K562 (cell line): ENCODE results near the gene PSMC3IP. TPM values are rescaled to one million over a fixed set of nuclear protein-coding genes. Genes with fewer than 3 reads are reported as not detected.

Experiments used
- EWSR1 ChIP-seq: fragments of 450-650 bp; IDR thresholded peaks from 2 replicates; pipeline ENCODE4 v1.6.1; 2018; ENCODE audit warnings: borderline replicate concordance, mild to moderate bottlenecking, low read depth, moderate library complexity; ENCODE audit not compliant: partially characterized antibody
- MTA1 ChIP-seq: fragments of 450-650 bp; IDR thresholded peaks from 2 replicates; pipeline ENCODE4 v1.6.1; 2017; ENCODE audit warnings: borderline replicate concordance
- NBN ChIP-seq: fragments of 450-650 bp; IDR thresholded peaks from 2 replicates; pipeline ENCODE4 v1.6.1; 2016; ENCODE audit warnings: low read depth, mild to moderate bottlenecking
- NR2C2 ChIP-seq, 2 experiments: fragments of 200-800 bp in 1 of 2; sonication (Bioruptor generic) in 1 of 2; sonication (generic) in 1 of 2; formaldehyde crosslinking in 1 of 2; IDR thresholded peaks; 2 replicates each; pipeline versions ENCODE4 v1.6.1 to v1.8.0; 2016 to 2022; ENCODE audit warnings: mild to moderate bottlenecking in 1 of 2, missing compliant biosample characterization in 1 of 2, missing genetic modification characterization in 1 of 2, missing genetic modification reagents in 1 of 2
- PREB ChIP-seq: sonication (generic); formaldehyde crosslinking; IDR thresholded peaks from 2 replicates; pipeline ENCODE4 v1.8.1; 2023; ENCODE audit warnings: mild to moderate bottlenecking, missing genetic modification reagents
- YY1 ChIP-seq, 3 experiments: IDR thresholded peaks; 2 replicates each; pipeline ENCODE4 v1.6.1; 2011; ENCODE audit warnings: low read length in 2 of 3, mild to moderate bottlenecking in 2 of 3, moderate library complexity in 2 of 3, borderline replicate concordance in 1 of 3, control low read depth in 1 of 3, low read depth in 1 of 3; ENCODE audit not compliant: insufficient read depth in 3 of 3, insufficient replicate concordance in 2 of 3, control insufficient read depth in 1 of 3, insufficient read length in 1 of 3; ENCODE audit errors: extremely low read depth in 1 of 3
- ZBTB12 ChIP-seq: fragments of 250-450 bp; sonication (Bioruptor Pico); IDR thresholded peaks from 2 replicates; pipeline ENCODE4 v1.4.0; 2020
- ZBTB17 ChIP-seq: fragments of 450-650 bp; formaldehyde crosslinking; IDR thresholded peaks from 2 replicates; pipeline ENCODE4 v1.4.0; 2020; ENCODE audit warnings: mild to moderate bottlenecking
- ZEB2 ChIP-seq: fragments of 450-650 bp; IDR thresholded peaks from 2 replicates; pipeline ENCODE4 v1.6.1; 2016
- ZFX ChIP-seq: sonication (generic); formaldehyde crosslinking; IDR thresholded peaks from 2 replicates; pipeline ENCODE4 v1.8.0; 2022; ENCODE audit warnings: mild to moderate bottlenecking, missing genetic modification reagents, moderate library complexity
- ZNF395 ChIP-seq: fragments of 200-800 bp; sonication (Bioruptor generic); IDR thresholded peaks from 2 replicates; pipeline ENCODE4 v1.6.1; 2017; ENCODE audit warnings: missing genetic modification characterization, missing compliant biosample characterization
- polyA plus RNA-seq, 8 experiments: library from polyadenylated mRNA; depleted of rRNA in 4 of 8; stranded (reverse) in 5 of 8; unstranded in 3 of 8; fragments of >200 nt; fragmentation: Nextera tagmentation in 2 of 8; fragmentation: Illumina TruSeq in 1 of 8; extraction: Ambion mirVana in 2 of 8; extraction: Trizol in 1 of 8; gene quantifications; 2 replicates each; pipeline versions ENCODE4 v1.2.1 to v1.2.3, GENCODE V29; 2011 to 2014; ENCODE audit warnings: inconsistent platforms in 1 of 8, missing spikeins in 1 of 8
- total RNA-seq, 7 experiments: library from RNA; depleted of rRNA in 6 of 7; stranded (reverse); fragments of >200 nt in 6 of 7; fragmentation: Illumina TruSeq in 2 of 7; extraction: Trizol in 2 of 7; gene quantifications; 2 replicates each; pipeline versions ENCODE4 v1.2.1 to v1.2.3, GENCODE V29; 2011 to 2021; ENCODE audit warnings: low replicate concordance in 1 of 7

Gene PSMC3IP
- total and polyA plus RNA-seq, 9 of the 15 experiments (the other 6 are each of a cell fraction or from before 2014, with no cell fraction given) = 13.8 to 65.6 (median 32.8) TPM

GRCh38 chr17:42554250-42555121 lies 23.0 kb downstream of the PSMC3IP start (continued):
- 0 out of 2 replicates have a peak, but pooled peaks have one; percentile 19 for TF ChIP-seq NBN
- no peak for TF ChIP-seq ZEB2
- TF ChIP-seq ZBTB17 (CRISPR knock-in tag) = 0 out of 2 replicates have a peak, but pooled peaks have one; percentile 39
- TF ChIP-seq PREB = 0 out of 2 replicates have a peak, but pooled peaks have one; percentile 25
- no peak for TF ChIP-seq EWSR1
- TF ChIP-seq ZNF395 = 0 out of 2 replicates have a peak, but pooled peaks have one; percentile 48
- TF ChIP-seq ZBTB12 (CRISPR knock-in tag) = peak; percentile 74
- peak in 2 of 3 experiments; percentile 17 to 52 for TF ChIP-seq YY1 (IDR thresholded peaks at IDR 0.05; ENCODE audit: borderline replicate concordance in 1 of 3, control insufficient read depth in 1 of 3, extremely low read depth in 1 of 3, insufficient read depth in 3 of 3, insufficient read length in 1 of 3, insufficient replicate concordance in 2 of 3, low read depth in 1 of 3, low read length in 2 of 3)
- peak; percentile 96 for TF ChIP-seq ZFX (CRISPR knock-in tag)
- TF ChIP-seq MTA1 = peak; percentile 88
- TF ChIP-seq NR2C2 (CRISPR knock-in tag; IDR thresholded peaks at IDR 0.05) = no peak
- peak; percentile 95 for TF ChIP-seq NR2C2 (tag; IDR thresholded peaks at IDR 0.05)
